Prostate gland (tissue), 2 donors: ENCODE results near the gene THBS4.

Experiments used
- CTCF ChIP-seq, 4 experiments: fragments of 200-600 bp in 2 of 4; fragments of 450-650 bp in 2 of 4; sonication (generic) in 2 of 4; IDR thresholded peaks; 1 replicate in 3 of 4; 2 replicates in 1 of 4; pipeline ENCODE4 v1.5.1; 2016 to 2019; ENCODE audit warnings: antibody characterized with exemption in 4 of 4, mild to moderate bottlenecking in 2 of 4, moderate library complexity in 2 of 4
- POLR2A ChIP-seq: fragments of 450-650 bp; IDR thresholded peaks from one replicate; pipeline ENCODE4 v1.6.1; 2016; ENCODE audit warnings: antibody characterized with exemption, mild to moderate bottlenecking
- POLR2AphosphoS5 ChIP-seq: sonication (generic); formaldehyde crosslinking; IDR thresholded peaks from one replicate; pipeline ENCODE4 v1.6.1; 2017; ENCODE audit warnings: antibody characterized with exemption

DNA sequence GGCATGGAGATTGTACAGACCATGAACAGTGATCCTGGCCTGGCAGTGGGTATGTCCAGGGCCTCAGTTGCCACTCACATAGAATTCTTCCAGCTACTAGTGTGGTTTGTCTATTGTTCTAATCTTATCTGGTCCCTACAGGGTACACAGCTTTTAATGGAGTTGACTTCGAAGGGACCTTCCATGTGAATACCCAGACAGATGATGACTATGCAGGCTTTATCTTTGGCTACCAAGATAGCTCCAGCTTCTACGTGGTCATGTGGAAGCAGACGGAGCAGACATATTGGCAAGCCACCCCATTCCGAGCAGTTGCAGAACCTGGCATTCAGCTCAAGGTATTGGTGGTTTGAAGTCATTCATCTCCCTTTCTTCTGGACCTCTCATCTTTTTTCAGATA is 43.8 kb downstream of the THBS4 start:
- TF ChIP-seq POLR2A = no peak
- TF ChIP-seq POLR2AphosphoS5 = no peak
- no peak for TF ChIP-seq CTCF (IDR thresholded peaks at IDR 0.05)
